GM18867 (cell line): ENCODE results near the gene BTRC.
"Not testable (repeated sequence)": the region's sequence is repeated elsewhere in the genome, so short reads cannot be mapped to it uniquely, and the experiment has no call there.

Experiments
- ATAC-seq: cut with Tn5 transposase; IDR thresholded peaks from one replicate; pipeline ENCODE4 v1.9.1; 2021; ENCODE audit warnings: mild to moderate bottlenecking, moderate library complexity; ENCODE audit not compliant: unreplicated experiment

Gene BTRC

DNA sequence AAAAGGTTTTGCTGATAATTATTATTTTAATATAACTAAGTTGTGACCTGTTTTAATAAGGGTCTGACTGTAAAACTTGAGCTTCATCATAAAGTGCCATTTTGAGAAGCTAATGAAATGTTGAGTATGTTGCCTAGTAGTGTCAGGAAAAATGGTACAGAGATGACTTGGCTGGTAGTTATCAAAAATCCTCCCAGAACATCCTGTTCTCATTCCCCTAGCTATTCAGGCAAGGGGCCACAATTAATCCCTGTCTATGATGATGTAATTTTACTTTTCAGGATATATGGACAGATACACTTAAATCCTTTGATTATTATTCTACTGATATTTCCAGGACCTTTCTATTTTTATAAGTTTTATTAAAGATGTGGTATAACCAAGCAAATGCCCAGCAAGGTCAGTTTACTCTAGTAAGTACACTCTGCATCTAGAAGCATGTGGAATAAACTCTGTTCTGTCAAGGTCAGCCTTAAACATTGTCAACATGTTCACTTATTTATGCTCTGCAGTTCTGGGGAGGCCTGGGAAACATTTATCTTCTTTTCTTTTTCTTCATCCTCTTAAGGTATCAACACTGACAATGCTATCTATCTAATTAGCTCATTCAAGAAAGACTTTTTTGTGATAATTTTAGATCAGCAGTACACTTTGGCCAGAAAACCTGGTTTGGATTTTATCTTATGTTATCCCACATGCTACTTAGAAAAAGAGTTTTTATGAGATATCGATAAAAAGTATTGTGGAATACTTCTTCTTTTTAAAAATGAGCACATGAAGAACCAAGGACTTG is 32.1 kb downstream of the BTRC start:
- ATAC-seq = no peak

DNA sequence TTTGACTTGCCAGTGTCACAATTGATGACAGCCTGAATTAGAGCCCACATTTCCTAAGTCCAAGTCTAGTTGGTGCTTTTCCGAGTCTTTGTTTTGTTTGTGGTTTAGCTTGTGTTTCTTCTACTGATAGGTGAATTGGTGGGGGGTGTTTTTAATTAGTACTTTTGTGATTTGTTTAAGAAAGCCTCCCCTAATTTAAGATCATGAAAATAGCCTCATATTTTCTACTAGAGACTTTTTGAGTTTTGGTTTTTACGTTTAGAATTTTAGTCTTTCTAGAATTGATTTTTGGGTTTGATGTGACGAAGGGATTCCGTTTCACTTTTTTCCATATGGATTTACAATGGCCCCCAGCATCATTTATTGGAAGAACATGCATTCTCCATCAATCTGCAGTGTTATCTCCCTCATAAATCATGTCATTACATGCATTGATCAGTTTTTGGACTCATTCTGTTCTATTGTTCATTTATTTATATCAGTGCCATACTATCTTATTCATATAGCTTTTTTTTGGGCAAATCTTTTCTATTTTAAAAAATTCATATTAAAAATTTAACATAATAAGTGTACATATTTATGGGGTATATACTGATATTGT is 32.8 kb downstream of the BTRC start:
- ATAC-seq = no peak

DNA sequence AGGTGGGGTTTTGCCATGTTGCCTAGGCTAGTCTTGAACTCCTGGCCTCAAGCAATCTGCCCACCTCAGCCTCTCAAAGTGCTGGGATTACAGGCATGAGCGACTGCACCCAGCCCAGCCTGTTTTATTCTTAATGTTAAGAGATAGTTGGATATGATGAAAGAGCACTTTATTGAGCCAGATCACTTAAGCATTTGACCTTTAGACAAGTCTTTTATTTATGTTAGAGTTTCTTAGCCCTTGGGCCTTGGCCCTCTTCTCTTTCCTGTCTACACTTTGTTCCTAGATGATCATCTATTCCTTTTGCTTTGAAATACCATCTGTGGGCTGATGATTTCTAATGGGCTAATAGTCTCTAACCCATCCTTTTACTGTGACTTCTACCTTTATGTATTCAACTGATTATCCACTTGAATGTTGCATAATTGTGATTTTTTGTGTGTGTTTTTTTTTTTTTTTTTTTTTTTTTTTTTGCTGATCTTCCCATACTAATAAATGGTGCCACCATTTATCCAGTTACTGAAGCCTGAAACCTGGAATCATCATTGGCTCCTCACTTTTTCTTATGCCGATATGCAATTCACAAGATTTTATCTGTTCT is 34.8 kb downstream of the BTRC start:
- no peak for ATAC-seq

GRCh38 chr10:101389532-101389931 is 35.6 kb downstream of the BTRC start:
- not testable (repeated sequence) for ATAC-seq

GRCh38 chr10:101389986-101390531 is 36.1 kb downstream of the BTRC start:
- no peak for ATAC-seq

DNA sequence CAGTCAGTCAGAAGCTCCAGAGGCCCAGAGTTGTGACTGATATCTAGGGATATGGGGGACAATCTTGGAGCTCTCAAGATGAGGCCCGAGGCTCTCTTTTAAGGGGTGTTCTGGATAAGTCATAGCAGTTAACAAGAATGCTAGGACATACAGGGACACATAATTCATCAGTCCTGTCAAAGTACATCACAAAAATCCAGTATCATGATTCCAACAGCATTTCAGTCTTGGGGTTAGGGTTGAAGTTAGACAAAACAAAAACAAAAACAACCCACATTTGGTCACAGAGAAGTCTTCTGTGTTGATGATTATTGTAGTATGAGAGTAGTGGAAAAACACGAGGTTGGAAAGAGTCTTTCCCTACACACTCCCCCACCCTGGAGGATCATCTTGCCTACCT is 39.4 kb downstream of the BTRC start:
- ATAC-seq = no peak

DNA sequence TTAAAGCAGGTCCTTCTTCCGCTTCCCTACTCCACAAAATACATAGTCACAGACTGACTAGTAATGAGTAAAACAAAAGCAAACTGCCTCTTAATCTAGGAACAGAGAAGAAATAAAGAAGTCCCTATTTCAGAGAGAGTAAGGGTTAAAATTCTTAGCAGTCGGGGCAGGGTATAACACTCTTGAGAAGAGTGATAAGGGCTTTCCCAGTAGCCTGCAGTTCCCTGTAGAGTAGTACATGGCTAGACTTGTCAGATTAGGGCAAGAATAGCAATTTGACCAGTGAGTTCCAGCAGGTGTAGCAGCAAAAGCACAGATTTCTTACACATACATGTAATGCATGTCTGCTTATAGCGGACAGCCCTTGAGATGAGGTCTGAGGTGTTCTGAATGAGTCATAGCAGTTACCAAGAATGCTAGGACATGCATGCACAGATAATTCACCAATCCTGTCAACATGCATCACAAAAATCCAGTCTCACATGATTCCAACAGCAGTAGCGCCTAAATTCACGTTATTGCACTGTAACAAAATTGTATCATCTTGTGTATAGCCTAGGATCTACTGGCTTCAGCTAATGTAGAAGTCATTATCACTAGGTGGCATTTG is 40.7 kb downstream of the BTRC start:
- ATAC-seq = no peak

GRCh38 chr10:101397140-101397539 is 43.2 kb downstream of the BTRC start:
- ATAC-seq = no peak

DNA sequence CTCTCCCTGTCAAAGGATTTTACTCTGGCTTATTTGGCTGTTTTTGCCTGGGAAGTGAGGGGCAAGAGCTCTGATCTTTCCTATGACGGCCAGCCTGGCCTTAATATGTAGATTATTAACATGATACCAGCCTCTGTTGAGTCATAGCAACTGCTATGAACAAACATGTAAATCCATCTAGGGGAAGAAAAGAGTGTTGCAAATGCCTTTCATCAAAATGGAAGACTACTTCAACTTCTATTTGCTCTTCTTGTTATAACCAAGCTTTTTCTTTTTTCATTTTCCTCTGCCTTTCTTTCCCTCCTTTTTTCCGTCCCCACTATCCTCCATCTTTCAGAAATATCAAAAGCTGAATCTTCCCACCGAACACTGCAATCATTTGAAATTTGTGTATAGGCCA is 46.6 kb downstream of the BTRC start:
- no peak for ATAC-seq

GRCh38 chr10:101402711-101403110 is 48.7 kb downstream of the BTRC start:
- ATAC-seq = no peak

GRCh38 chr10:101403161-101403560 is 49.2 kb downstream of the BTRC start:
- ATAC-seq = no peak

- no peak for ATAC-seq
Measured at GRCh38 chr10:101405001-101405400, 51.0 kb downstream of the BTRC start.

DNA sequence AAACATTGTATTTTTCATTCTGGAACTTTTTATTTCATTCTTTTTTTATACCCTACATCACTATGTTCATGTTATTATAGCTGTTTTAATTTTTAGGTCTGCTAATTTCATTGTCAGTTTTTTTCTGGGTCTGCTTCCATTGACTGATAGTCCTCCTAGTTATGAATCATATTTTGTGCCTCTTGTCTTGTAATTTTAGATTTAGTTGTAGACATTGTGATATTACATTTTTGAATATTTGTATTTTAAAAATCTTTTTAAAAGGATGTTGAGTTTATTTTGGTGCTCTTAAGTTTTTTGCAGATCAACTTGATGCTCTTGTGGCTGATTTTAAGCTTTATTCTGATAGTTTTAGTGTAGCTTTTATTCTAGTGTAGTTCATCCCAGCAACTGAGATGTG is 57.6 kb downstream of the BTRC start:
- ATAC-seq = no peak

DNA sequence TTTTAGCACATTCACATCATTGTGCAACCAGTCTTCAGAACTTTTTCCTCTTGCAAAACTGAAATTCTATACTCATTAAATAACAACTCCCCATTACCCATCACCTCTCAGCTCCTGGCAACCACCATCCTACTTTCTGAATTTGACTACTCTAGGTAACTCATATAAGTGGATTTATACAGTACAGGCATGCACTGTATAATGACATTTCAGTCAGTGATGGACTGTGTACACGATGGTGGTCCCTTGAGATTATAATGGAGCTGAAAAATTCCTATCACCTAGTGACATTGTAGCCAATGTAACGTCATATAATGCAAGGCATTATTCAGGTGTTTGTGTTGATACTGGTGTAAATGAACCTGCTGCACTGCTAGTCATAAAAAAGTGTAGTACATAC is 60.1 kb downstream of the BTRC start:
- ATAC-seq = no peak

DNA sequence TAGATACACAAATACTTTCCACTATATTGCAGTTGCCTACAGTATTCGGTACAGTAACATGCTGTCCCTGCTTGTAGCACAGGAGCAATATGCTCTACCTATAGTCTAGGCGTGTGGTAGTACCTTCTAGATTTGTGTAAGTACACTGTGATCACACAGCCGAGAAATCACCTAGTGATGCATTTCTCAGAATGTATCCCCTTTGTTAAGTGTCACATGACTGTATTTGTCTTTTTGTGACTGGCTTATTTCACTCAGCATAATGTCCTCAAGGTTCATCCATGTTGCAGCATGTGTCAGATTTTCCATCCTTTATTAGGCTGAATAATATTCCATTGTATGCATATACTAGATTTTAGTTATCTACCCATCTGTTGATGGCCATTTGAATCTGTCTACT is 61.9 kb downstream of the BTRC start:
- no peak for ATAC-seq

DNA sequence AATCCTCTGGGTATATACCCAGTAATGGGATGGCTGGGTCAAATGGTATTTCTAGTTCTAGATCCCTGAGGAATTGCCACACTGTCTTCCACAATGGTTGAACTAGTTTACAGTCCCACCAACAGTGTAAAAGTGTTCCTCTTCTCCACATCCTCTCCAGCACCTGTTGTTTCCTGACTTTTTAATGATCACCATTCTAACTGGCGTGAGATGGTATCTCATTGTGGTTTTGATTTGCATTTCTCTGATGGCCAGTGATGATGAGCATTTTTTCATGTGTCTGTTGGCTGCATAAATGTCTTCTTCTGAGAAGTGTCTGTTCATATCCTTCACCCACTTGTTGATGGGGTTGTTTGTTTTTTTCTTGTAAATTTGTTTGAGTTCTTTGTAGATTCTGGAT is 68.0 kb downstream of the BTRC start:
- not testable (repeated sequence) for ATAC-seq

- no peak for ATAC-seq
Measured at GRCh38 chr10:101425535-101425934, 71.6 kb downstream of the BTRC start.

DNA sequence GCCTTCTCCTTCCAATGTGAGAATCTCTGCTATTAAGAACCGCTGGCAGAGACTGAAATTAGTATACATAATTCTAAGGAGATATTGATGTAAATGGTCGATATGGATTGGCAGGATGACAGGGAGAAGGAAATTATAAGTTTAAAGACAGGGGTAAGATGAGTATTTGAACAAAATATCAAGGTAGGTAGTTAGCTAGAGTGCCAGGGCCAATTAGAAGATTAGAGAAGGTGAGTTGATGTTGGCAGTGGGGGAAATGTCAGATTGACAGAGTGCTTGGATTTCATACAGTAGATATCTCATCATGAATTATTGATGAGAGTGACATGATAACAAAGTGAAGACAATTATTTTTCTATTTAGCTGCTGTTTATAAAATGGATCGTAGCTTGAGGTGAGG is 74.1 kb downstream of the BTRC start:
- ATAC-seq = no peak

DNA sequence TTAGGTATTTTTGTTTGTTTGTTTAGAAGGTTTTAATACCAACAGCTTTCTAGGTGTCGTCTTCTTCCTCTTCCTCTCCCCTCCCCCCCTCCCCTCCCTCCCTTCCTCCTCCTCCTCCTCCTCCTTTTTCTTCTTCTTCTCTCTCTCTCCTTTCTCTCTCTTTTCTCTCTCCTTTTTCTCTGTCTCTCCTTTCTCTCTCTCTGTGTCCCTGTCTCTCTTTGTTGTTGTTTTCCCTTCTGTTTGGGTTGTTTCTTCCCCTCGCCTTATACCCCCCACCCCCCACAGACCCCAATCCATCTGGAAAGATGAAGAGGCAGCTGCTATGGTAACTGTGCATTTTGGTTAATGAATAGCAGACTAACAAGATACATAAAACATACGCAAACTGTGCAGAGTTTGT is 75.5 kb downstream of the BTRC start:
- ATAC-seq = no peak

DNA sequence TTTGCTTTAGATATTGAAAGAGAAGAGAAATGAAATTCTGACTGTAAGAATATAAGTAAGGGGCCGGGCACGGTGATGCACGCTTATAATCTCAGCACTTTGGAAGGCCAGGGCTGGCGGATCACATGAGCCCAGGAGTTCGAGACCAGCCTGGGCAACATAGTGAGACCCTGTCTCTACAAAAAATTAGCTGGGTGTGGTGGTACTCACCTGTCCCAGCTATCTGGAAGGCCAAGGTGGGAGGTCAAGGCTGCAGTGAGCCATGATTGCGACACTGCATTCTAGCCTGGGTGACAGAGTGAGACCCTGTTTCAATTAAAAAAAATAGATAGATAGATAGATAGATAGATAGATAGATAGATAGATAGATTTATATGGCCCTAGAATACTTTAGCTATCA is 82.3 kb downstream of the BTRC start:
- no peak for ATAC-seq

DNA sequence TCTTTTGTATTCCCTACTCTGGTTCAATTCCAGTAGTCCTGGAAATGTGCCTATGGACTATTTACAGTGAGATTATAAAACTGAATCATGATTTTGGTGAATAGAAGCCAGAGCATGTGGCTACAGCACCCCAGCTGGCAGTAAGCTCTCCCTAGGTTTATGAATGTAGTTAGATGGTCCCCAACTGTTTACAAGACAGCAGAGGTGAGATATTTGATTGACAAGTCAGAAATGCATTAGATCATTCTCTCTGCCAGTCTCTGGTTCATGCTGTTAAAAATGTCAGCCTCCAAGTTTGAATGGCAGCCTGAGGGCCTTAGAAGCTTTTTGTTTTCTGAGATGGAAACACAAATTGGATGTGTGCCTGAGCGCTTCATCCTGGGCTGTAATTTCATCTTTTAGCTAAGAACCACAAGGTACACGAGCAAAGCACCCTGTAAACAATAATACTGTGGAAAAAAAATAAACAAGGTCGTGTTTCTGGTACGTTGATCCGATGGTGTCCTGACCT is 85.0 kb downstream of the BTRC start:
- ATAC-seq = no peak
